A549 treated with CpdA at 1 μM for 4 hours (cell line): ENCODE results near the gene NLRC4. TPM values are rescaled to one million over a fixed set of nuclear protein-coding genes. Genes with fewer than 3 reads are reported as not detected.

ENCODE experiments used
- total RNA-seq: library from RNA; stranded (reverse); fragments of 200-300 nt; extraction: Qiagen RNA extraction; gene quantifications from 5 replicates; pipeline ENCODE4 v1.2.3, GENCODE V29; 2022; ENCODE audit warnings: low read depth

NLRC4 gene
- not detected in 5 replicates for total RNA-seq

GRCh38 chr2:32264422-32265105 lies at the start of gene NLRC4:
NLRC4 (minus strand) TSS chr2:32264886; CDS start chr2:32256775, 8,111 bp downstream.

GRCh38 chr2:32277674-32278477 lies 13.2 kb upstream of the NLRC4 start, which contains the start of gene YIPF4:
YIPF4 (plus strand) TSS chr2:32277904; CDS start chr2:32278156, 252 bp downstream.

Other genes with a start within 250 kb of the NLRC4 start
- 102 to 113 TPM (median 108 TPM) in 5 replicates for gene DPY30, start 225.1 kb downstream of the NLRC4 start, total RNA-seq
- gene SPAST, start 201.3 kb downstream of the NLRC4 start, total RNA-seq = 10.7 to 17.9 TPM (median 14.2 TPM) in 5 replicates
- gene SLC30A6, start 99.0 kb downstream of the NLRC4 start, total RNA-seq = 15.7 to 19.0 TPM (median 17.3 TPM) in 5 replicates
- gene YIPF4, start 13.0 kb upstream of the NLRC4 start, total RNA-seq = 45.6 to 57.7 TPM (median 53.7 TPM) in 5 replicates
- 31.9 to 45.2 TPM (median 32.5 TPM) in 5 replicates for gene BIRC6, start 92.1 kb upstream of the NLRC4 start, total RNA-seq